RPMI7951 (cell line): ENCODE measurements around the gene DUS1L. TPM values are rescaled to one million over a fixed set of nuclear protein-coding genes. Genes with fewer than 3 reads are reported as not detected.
A peak's percentile ranks its signal among the peaks of the same experiment; 100 is the strongest.
"Not testable (repeated sequence)": the region's sequence is repeated elsewhere in the genome, so short reads cannot be mapped to it uniquely, and the experiment has no call there.

Experiments
- DNase-seq: peaks from one replicate; pipeline ENCODE4 v3.0.0-alpha.2; 2012; ENCODE audit warnings: low read depth
- total RNA-seq: library from RNA; depleted of rRNA; stranded (reverse); fragments of >200 nt; shearing (Covaris generic); gene quantifications from 2 replicates; pipeline ENCODE4 v1.2.3, GENCODE V29; 2014

The DUS1L gene
- total RNA-seq, 1 experiment from 2014 or later = 34.0 TPM

DNA sequence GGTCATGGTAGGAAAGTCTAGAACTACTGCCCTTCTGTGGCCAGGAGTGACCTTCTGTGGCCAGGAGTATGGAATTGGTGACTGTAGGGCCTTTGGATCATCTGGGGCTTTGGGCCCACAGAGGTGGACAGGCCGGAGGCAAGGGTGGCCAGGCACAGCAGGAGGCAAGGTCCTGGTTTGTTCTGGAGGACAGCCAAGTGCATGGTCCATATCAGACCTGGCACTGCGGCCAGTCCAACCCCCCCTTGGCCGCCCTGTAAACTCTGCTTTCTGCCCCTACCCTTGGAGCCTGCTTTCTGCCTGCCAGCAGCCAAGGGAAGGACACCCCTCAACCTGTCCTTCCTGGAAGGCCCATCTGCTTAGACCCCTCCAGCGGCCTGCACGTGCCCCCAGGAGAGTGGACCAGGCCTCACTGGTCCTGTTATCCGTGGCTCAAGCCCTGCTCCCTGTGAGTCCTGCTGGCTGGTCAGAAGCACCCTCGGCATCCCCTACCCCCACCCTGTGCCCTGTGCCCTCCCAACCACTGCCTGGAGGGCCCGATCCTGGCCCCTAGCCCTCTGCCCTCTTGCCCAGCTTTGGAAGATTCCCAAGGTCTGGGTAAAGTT is 25.8 kb downstream of the DUS1L start:
- DNase-seq = no peak

DNA sequence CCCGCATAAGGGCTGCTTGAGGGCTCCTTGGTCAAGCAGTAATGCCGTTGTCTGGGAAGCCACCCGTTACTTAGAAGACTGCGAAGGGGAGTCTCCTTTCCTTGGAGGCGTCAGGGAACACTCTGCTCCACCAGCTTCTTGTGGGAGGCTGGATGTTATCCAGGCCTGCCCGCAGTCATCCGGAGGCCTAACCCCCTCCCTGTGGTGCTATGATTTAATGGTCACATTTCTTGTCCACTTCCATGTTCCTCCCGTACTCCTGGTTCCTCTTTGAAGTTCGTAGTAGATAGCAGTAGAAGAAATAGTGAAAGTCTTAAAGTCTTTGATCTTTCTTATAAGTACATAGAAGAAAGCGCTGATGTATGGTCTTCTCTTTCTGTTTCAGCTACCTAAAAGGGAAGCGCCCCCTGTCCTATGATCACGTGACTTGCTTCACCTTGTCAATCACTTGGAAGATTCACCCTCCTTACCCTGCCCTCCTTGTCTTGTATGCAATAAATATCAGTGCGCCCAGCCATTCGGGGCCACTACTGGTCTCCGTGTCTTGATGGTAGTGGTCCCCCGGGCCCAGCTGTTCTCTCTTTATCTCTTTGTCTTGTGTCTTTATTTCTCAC is 26.7 kb downstream of the DUS1L start:
- not testable (repeated sequence) for DNase-seq

DNA sequence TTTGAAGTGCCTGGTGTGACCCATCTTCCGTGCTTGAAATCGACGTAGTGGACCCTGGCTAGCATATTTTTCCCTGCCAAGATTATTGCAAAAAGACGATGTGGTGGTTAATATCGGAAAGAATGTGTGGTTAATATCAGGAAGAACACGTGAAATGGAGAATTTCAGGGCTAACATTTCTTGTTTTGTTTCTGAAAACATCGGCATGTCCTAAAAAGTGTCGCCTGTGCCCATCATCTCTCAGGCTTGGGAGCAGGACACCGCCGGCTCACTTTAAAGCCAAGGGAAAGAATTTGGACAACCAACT is 27.8 kb downstream of the DUS1L start:
- no peak for DNase-seq

GRCh38 chr17:82037092-82037888 is 28.3 kb downstream of the DUS1L start, which contains the start of gene DCXR:
Gene DCXR (minus strand): TSS chr17:82037697. CDS start chr17:82037682, 15 bp downstream.
- DNase-seq = peak; percentile 93

- no peak for DNase-seq
These were observed 28.9 kb downstream of the DUS1L start for GRCh38 chr17:82036634-82037091.

GRCh38 chr17:82035956-82036633 is 29.5 kb downstream of the DUS1L start:
- no peak for DNase-seq

GRCh38 chr17:82035488-82035887 is 30.1 kb downstream of the DUS1L start:
- DNase-seq = no peak

- DNase-seq = no peak
These were observed 31.1 kb downstream of the DUS1L start for GRCh38 chr17:82034371-82035011.

GRCh38 chr17:82033359-82034085 is 32.1 kb downstream of the DUS1L start:
- DNase-seq = no peak

DNA sequence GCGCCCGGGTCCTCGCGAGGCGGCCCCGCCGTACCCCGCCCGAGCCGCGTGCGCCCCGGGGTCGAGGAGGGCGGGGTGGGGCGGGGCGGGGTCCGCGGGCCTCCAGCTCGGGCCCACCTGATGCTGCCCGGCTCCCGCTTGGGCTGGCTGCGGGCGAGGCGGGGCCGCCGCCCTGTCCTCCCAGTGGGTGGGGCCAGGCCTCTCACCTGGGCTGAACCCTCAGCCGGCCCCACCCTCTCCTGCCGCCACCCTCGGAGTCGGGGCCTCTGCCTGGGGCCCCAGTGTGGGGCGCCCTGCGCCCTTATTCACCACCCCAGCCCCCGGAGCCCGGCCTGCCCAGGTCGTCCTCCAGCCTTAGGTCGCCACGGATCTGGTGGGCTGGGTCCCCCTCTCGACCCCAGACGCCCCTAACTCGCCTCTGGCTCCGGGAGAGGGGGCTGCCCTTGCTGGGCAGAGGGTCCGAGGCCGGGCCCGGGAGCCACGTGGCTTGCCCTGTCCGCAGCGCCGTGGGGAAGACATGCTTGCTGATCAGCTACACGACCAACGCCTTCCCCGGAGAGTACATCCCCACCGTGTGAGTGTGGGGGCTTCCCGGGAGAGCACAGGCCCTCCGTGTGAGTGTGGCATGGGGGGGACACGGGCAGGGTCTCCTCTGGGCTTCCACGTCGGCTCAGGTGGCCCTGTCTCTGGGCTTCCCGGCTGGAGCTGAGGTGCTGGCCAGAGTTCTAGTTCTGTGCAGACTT is 33.5 kb downstream of the DUS1L start:
- no peak for DNase-seq

DNA sequence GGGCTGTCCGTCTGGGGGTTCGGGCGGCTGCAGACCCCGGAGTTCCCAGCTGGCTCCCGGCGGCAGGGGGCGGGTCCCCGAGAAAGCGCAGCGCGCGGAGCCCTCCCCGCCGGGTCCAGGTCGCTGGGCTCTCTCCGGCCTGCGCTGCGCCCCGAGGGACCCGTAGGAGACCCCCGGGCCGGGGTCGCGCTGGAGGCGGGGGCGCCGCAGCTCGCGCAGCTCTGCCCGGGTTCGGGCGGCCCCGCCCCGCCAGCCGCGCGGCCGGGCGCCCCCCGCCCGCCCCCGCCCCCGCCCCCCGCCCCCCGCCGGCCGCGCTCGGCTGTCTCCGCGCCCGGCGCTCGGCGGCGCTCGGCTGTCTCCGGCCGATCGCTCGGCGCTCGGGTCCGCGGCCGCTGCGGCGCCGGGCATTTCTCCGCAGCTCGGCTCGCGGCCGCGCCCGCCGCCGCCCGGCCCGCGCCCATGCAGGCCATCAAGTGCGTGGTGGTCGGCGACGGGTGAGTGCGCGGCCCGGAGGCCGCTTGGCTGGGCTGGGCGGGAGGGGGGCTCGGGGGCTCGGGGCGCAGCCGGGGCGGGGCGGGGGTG is 34.2 kb downstream of the DUS1L start, which contains the start of gene RAC3:
RAC3 (plus strand) TSS at position 376 of the 582 bp plus-strand sequence; CDS start at position 460, 84 bp downstream.
- DNase-seq = no peak

- peak; percentile 66 for DNase-seq
These were observed 34.9 kb downstream of the DUS1L start for GRCh38 chr17:82030470-82031302.

DNA sequence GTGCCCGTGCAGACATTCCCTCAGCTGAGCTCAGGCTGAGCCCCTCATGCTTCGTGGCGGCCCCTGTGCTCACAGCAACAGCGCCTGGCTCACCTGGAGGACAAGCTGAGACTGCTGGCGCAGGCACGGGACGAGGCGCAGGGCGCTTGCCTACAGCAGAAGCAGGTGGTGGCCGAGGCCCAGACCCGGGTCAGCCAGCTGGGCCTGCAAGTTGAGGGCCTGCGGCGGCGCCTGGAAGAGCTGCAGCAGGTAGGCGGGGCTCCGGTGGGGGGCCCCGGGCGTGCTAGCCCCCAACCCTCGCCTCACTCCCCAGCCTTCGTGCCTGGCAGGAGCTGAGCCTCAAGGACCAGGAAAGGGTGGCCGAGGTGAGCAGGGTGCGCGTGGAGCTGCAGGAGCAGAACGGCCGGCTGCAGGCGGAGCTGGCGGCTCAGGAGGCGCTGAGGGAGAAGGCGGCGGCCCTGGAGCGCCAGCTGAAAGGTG is 35.6 kb downstream of the DUS1L start:
- no peak for DNase-seq

DNA sequence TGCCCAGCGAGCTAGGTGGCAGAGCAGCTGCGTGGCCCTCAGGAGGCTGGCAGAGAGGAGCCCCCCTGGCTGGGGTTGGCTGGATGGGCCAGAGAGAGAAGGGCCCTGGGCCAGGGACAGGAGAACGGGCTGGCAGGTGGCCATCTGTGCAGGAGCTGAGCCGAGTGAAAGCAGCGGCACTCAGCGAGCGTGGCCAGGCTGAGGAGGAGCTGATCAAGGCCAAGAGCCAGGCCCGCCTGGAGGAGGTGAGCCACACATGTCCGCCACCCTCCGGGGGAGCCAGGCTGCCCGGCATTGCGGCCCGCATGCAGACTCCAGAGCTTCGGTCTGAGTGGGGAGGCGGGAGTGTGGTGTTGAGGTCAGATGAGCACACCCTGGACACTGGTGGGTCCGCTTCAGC is 36.2 kb downstream of the DUS1L start:
- DNase-seq = no peak

GRCh38 chr17:82028966-82029365 is 36.6 kb downstream of the DUS1L start:
- DNase-seq = no peak

GRCh38 chr17:82028246-82028645 is 37.4 kb downstream of the DUS1L start:
- no peak for DNase-seq

- DNase-seq = no peak
These were observed 40.0 kb downstream of the DUS1L start for GRCh38 chr17:82025401-82026107.

- DNase-seq = no peak
These were observed 40.7 kb downstream of the DUS1L start for GRCh38 chr17:82024859-82025258.
